HCT116 (cell line): Measurements from ENCODE around the gene LUC7L2. TPM values are rescaled to one million over a fixed set of nuclear protein-coding genes. Genes with fewer than 3 reads are reported as not detected.
A peak's percentile ranks its signal among the peaks of the same experiment; 100 is the strongest.

Source experiments
- ATAC-seq: fragments of 200-7000 bp; cut with Tn5 transposase; 2 replicates; pipeline ENCODE4 v1.9.1; 2020; ENCODE audit warnings: mild to moderate bottlenecking, moderate library complexity
- BruUV-seq: library from RNA; stranded (reverse); fragments of 400-500 nt; replicated peaks from 2 replicates; lab custom pipeline; 2021; lab: Mats Ljungman, UMichigan
- CTCF ChIA-PET: fragments of 300-600 bp; sonication (Branson Sonifier 250); formaldehyde crosslinking; loops from one replicate; lab custom pipeline; 2021; ENCODE audit warnings: antibody characterized with exemption; lab: Charles Lee
- POLR2A ChIA-PET: fragments of 300-600, 350-600 bp; sonication (Branson Sonifier 250); formaldehyde crosslinking; loops from one replicate; lab custom pipeline; 2021; ENCODE audit warnings: antibody characterized with exemption; lab: Charles Lee
- RAD21 ChIA-PET, 2 experiments: fragments of 300-600 bp; sonication (Branson Sonifier 250); formaldehyde crosslinking; loops; one replicate each; lab custom pipeline; 2023; ENCODE audit warnings: low total read pairs in 2 of 2; ENCODE audit not compliant: uncharacterized antibody in 2 of 2, unreplicated experiment in 2 of 2, low non-redundant PET in 1 of 2; lab: Charles Lee
- DNase-seq: peaks from one replicate; pipeline ENCODE4 v3.0.0-alpha.2; 2010; ENCODE audit warnings: low read depth, low spot score
- H2AFZ ChIP-seq: fragments of 200-600 bp; shearing (Covaris generic), sonication (generic); 2 replicates; pipeline ENCODE4 v1.6.1; 2017; ENCODE audit warnings: low read depth, mixed run types, mixed read lengths, antibody characterized with exemption, low read length; ENCODE audit not compliant: poor library complexity, severe bottlenecking
- H3K27ac ChIP-seq: 2 replicates; pipeline ENCODE4 v1.5.1; 2012; ENCODE audit warnings: low read depth, low read length
- H3K27me3 ChIP-seq: fragments of 200-600 bp; sonication (generic); 2 replicates; pipeline ENCODE4 v1.6.1; 2016; ENCODE audit warnings: mixed run types, low read length, mixed read lengths; ENCODE audit not compliant: insufficient read depth
- H3K36me3 ChIP-seq, 2 experiments: fragments of 200-500 bp in 1 of 2; fragments of 200-600 bp in 1 of 2; sonication (Bioruptor generic) in 1 of 2; sonication (generic) in 1 of 2; 2 replicates each; pipeline versions ENCODE4 v1.5.1 to v1.6.1; 2014 to 2016; ENCODE audit warnings: low read length in 2 of 2, inconsistent platforms in 1 of 2, mixed read lengths in 1 of 2, mixed run types in 1 of 2; ENCODE audit not compliant: insufficient read depth in 2 of 2, control insufficient read depth in 1 of 2
- H3K4me1 ChIP-seq, 2 experiments: fragments of 200-600 bp in 1 of 2; sonication (generic) in 1 of 2; 2 replicates each; pipeline versions ENCODE4 v1.5.1 to v1.6.1; 2012 to 2017; ENCODE audit warnings: low read length in 2 of 2, inconsistent platforms in 1 of 2, mild to moderate bottlenecking in 1 of 2, mixed read lengths in 1 of 2, mixed run types in 1 of 2, moderate library complexity in 1 of 2; ENCODE audit not compliant: insufficient read depth in 2 of 2, control insufficient read depth in 1 of 2
- H3K4me2 ChIP-seq: fragments of 200-600 bp; sonication (generic); 2 replicates; pipeline ENCODE4 v1.6.1; 2017; ENCODE audit warnings: mixed run types, low read length, mixed read lengths
- H3K4me3 ChIP-seq, 2 experiments: fragments of 200-600 bp in 1 of 2; sonication (generic) in 1 of 2; replicated peaks in 1 of 2; 2 replicates each; pipeline ENCODE4 v1.5.1; 2011 to 2016; ENCODE audit warnings: low read length in 2 of 2, control low read depth in 1 of 2, low read depth in 1 of 2, mild to moderate bottlenecking in 1 of 2, mixed read lengths in 1 of 2, mixed run types in 1 of 2
- H3K79me2 ChIP-seq: fragments of 200-600 bp; sonication (generic); 2 replicates; pipeline ENCODE4 v1.6.1; 2017; ENCODE audit warnings: mild to moderate bottlenecking, mixed run types, low read length, moderate library complexity, mixed read lengths; ENCODE audit not compliant: insufficient read depth
- H3K9ac ChIP-seq: fragments of 200-600 bp; sonication (generic); 2 replicates; pipeline ENCODE4 v1.6.1; 2016; ENCODE audit warnings: low read length, mixed read lengths
- H3K9me2 ChIP-seq: fragments of 200-600 bp; sonication (generic), shearing (Covaris generic); 2 replicates; pipeline ENCODE4 v1.6.1; 2017; ENCODE audit warnings: mixed run types, mild to moderate bottlenecking, moderate library complexity; ENCODE audit not compliant: insufficient read depth
- H3K9me3 ChIP-seq, 2 experiments: fragments of 200-500 bp in 1 of 2; fragments of 200-600 bp in 1 of 2; sonication (Bioruptor generic) in 1 of 2; sonication (generic) in 1 of 2; 2 replicates each; pipeline ENCODE4 v1.6.1; 2014 to 2017; ENCODE audit warnings: low read length in 2 of 2, mixed read lengths in 2 of 2, inconsistent platforms in 1 of 2, low read depth in 1 of 2, mild to moderate bottlenecking in 1 of 2, mixed run types in 1 of 2, moderate library complexity in 1 of 2; ENCODE audit not compliant: control insufficient read depth in 1 of 2, insufficient read depth in 1 of 2
- H4K20me1 ChIP-seq: fragments of 200-600 bp; sonication (generic), shearing (Covaris generic); 2 replicates; pipeline ENCODE4 v1.6.1; 2017; ENCODE audit warnings: mixed run types, mild to moderate bottlenecking, moderate library complexity; ENCODE audit not compliant: insufficient read depth
- ATF3 ChIP-seq: IDR thresholded peaks from 2 replicates; pipeline ENCODE4 v1.6.1; 2012
- ELF1 ChIP-seq: IDR thresholded peaks from 2 replicates; pipeline ENCODE4 v1.6.1; 2012; ENCODE audit warnings: low read depth, borderline replicate concordance
- EZH2phosphoT487 ChIP-seq: fragments of 200-600 bp; IDR thresholded peaks from 2 replicates; pipeline ENCODE4 v1.6.1; 2018; ENCODE audit warnings: antibody characterized with exemption, borderline replicate concordance
- POLR2A ChIP-seq: IDR thresholded peaks from 2 replicates; pipeline ENCODE4 v1.7.0; 2011; ENCODE audit warnings: borderline replicate concordance; ENCODE audit not compliant: insufficient read depth, insufficient read length; ENCODE audit errors: extremely low read depth
- SIN3A ChIP-seq: IDR thresholded peaks from 2 replicates; pipeline ENCODE4 v1.6.1; 2012; ENCODE audit warnings: low read depth
- SRF ChIP-seq: IDR thresholded peaks from 2 replicates; pipeline ENCODE4 v1.6.1; 2012; ENCODE audit warnings: low read depth
- ZBTB33 ChIP-seq: IDR thresholded peaks from 2 replicates; pipeline ENCODE4 v1.6.1; 2011; ENCODE audit warnings: mild to moderate bottlenecking, low read length, moderate library complexity; ENCODE audit not compliant: insufficient replicate concordance; ENCODE audit errors: extremely low read depth
- intact Hi-C: fragments of 100-400 bp; cut with micrococcal nuclease; formaldehyde crosslinking; loops from 2 replicates; pipeline ENCODE4 v1.10.0; 2022
- total RNA-seq: library from RNA; stranded (reverse); gene quantifications from one replicate; pipeline ENCODE4 v1.2.1, GENCODE V29; 2021; ENCODE audit not compliant: unreplicated experiment

LUC7L2 gene
- total RNA-seq, 1 experiment from 2014 or later = 98.8 TPM

GRCh38 chr7:139370943-139371313 is 11.2 kb downstream of the LUC7L2 start:
- ChIA-PET POLR2A (no interaction called here), CTCF (interaction anchor here (1.2 kb wide), 1 partner anchor 64 kb away, joined by 3 read pairs; no protein-coding TSS in a partner anchor), RAD21 (no interaction called here)
- Histone ChIP-seq H3K9me3 (no peaks in the 10 kb centered on the region), H3K4me3 (no peak overlapping the region), H3K4me1 (no peaks in the 10 kb centered on the region), H3K4me2 (no peak overlapping the region), H3K9ac (no peak overlapping the region), H3K9me2 (no peaks in the 10 kb centered on the region), H3K27me3 (no peaks in the 10 kb centered on the region), H3K27ac (no peak overlapping the region), H3K79me2 (peaks cover 100% of the 10 kb centered on the region), H4K20me1 (peaks cover 20% of the 10 kb centered on the region; the same call in 1 of the 2 replicates)
- BruUV-seq = no TSS peak
- DNase-seq (no peak), ATAC-seq (peak; percentile 27; the same call in 1 of the 2 replicates)
- intact Hi-C loops = no loop called here
- TF ChIP-seq POLR2A (no peak), ELF1 (no peak), ATF3 (no peak), EZH2phosphoT487 (no peak), SIN3A (no peak), ZBTB33 (no peak)
- TF ChIP-seq, all 23 proteins: peak for 0
- Histone ChIP-seq H2AFZ (no peak overlapping the region), H3K36me3 (peaks cover 3 to 11% of the 10 kb centered on the region in 2 experiments; a peak in 3 of 4 replicates)

GRCh38 chr7:139374246-139374645 is 14.6 kb downstream of the LUC7L2 start:
- POLR2A ChIA-PET = interaction anchor here (1.2 kb wide), 1 partner anchor 15 kb away, joined by 3 read pairs; the partner anchor contains the start of gene LUC7L2
- Histone ChIP-seq H3K79me2 (peaks cover 98% of the 10 kb centered on the region), H3K27me3 (no peaks in the 10 kb centered on the region), H3K9ac (no peak overlapping the region)
- no peak for TF ChIP-seq SRF
- TF ChIP-seq, all 23 proteins: peak for 0
- Histone ChIP-seq H3K9me3 (no peaks in the 10 kb centered on the region), H2AFZ (no peak overlapping the region), H3K4me2 (no peak overlapping the region), H3K4me3 (no peak overlapping the region), H3K4me1 (no peaks in the 10 kb centered on the region), H4K20me1 (peaks cover 5% of the 10 kb centered on the region; the same call in 1 of the 2 replicates), H3K36me3 (peaks cover 15 to 16% of the 10 kb centered on the region in 2 experiments; a peak in 3 of 4 replicates), H3K27ac (no peak overlapping the region), H3K9me2 (no peaks in the 10 kb centered on the region)
- RAD21 ChIA-PET = no interaction called here
- no peak for ATAC-seq
- DNase-seq = no peak
- intact Hi-C loops = no loop called here
- CTCF ChIA-PET = no interaction called here
- no TSS peak for BruUV-seq
